ENCODE measurements around the gene CAPN11. TPM values are rescaled to one million over a fixed set of nuclear protein-coding genes. Genes with fewer than 3 reads are reported as not detected.

CAPN11 gene
- total RNA-seq, 4 donors from 2014 or later: 0.19 to 0.45 (median 0.27) TPM; not detected in 1

GRCh38 chr6:44111434-44112417, 46.9 kb upstream of the CAPN11 start:
- H3K27me3 ChIP-seq: no peaks in the 10 kb centered on the region
- TF ChIP-seq CTCF (IDR thresholded peaks at IDR 0.05) (no peak), EP300 (IDR thresholded peaks at IDR 0.05) (no peak), POLR2AphosphoS5 (IDR thresholded peaks at IDR 0.05) (no peak), POLR2A (IDR thresholded peaks at IDR 0.05) (no peak)
- no peak overlapping the region for H3K4me3 ChIP-seq
- H3K4me1 ChIP-seq: peaks cover 0 to 6% (median 0%) of the 10 kb centered on the region in 3 donors
- no peak overlapping the region for H3K27ac ChIP-seq
- WGBS, 2 donors (ENCODE audit: low coverage in 1 of 2): 88 to 98% methylated on average over 5 to 6 of the region's 6 CpGs
- H3K9me3 ChIP-seq: no peaks in the 10 kb centered on the region
- no peak for ATAC-seq
- peaks cover 0 to 90% of the 10 kb centered on the region in 2 donors for H3K36me3 ChIP-seq

- 50% methylated on average over 3 of the region's 3 CpGs; no CpG with 5 or more reads in 1 of the 2 donors for WGBS, 2 donors (ENCODE audit: low coverage in 1 of 2)
- Histone ChIP-seq H3K27me3 (no peaks in the 10 kb centered on the region), H3K4me1 (peaks cover 0 to 14% (median 0%) of the 10 kb centered on the region in 3 donors), H3K27ac (no peak overlapping the region), H3K36me3 (peaks cover 0 to 73% of the 10 kb centered on the region in 2 donors), H3K4me3 (no peak overlapping the region), H3K9me3 (no peaks in the 10 kb centered on the region)
- no peak for TF ChIP-seq EP300 (IDR thresholded peaks at IDR 0.05)
- TF ChIP-seq POLR2A (IDR thresholded peaks at IDR 0.05): no peak
- no peak for TF ChIP-seq POLR2AphosphoS5 (IDR thresholded peaks at IDR 0.05)
- no peak for TF ChIP-seq CTCF (IDR thresholded peaks at IDR 0.05)
- no peak for ATAC-seq
Measured at GRCh38 chr6:44113414-44113813, 45.2 kb upstream of the CAPN11 start.

- Histone ChIP-seq H3K4me1 (peaks cover 0 to 32% (median 5%) of the 10 kb centered on the region in 3 donors), H3K27ac (peak overlapping the region in 1 of 4 donors; percentile 33), H3K9me3 (no peaks in the 10 kb centered on the region), H3K4me3 (no peak overlapping the region), H3K36me3 (peaks cover 0 to 49% of the 10 kb centered on the region in 2 donors), H3K27me3 (no peaks in the 10 kb centered on the region)
- ATAC-seq: no peak
- WGBS, 2 donors (ENCODE audit: low coverage in 1 of 2): 71 to 94% methylated on average over 3 of the region's 5 CpGs
- TF ChIP-seq POLR2AphosphoS5 (IDR thresholded peaks at IDR 0.05) (no peak), CTCF (IDR thresholded peaks at IDR 0.05) (no peak), POLR2A (IDR thresholded peaks at IDR 0.05) (no peak), EP300 (IDR thresholded peaks at IDR 0.05) (no peak)
Measured at GRCh38 chr6:44115866-44116265, 42.8 kb upstream of the CAPN11 start.

GRCh38 chr6:44116641-44117382, 41.8 kb upstream of the CAPN11 start:
- H3K9me3 ChIP-seq: no peaks in the 10 kb centered on the region
- peaks cover 0 to 42% (median 7%) of the 10 kb centered on the region in 3 donors for H3K4me1 ChIP-seq
- H3K4me3 ChIP-seq: no peak overlapping the region
- 20 to 48% methylated on average over 4 of the region's 4 CpGs for WGBS, 2 donors (ENCODE audit: low coverage in 1 of 2)
- TF ChIP-seq POLR2A (IDR thresholded peaks at IDR 0.05): no peak
- no peak for TF ChIP-seq CTCF (IDR thresholded peaks at IDR 0.05)
- no peak for TF ChIP-seq POLR2AphosphoS5 (IDR thresholded peaks at IDR 0.05)
- TF ChIP-seq EP300 (IDR thresholded peaks at IDR 0.05): no peak
- H3K36me3 ChIP-seq: peaks cover 0 to 40% of the 10 kb centered on the region in 2 donors
- H3K27me3 ChIP-seq: no peaks in the 10 kb centered on the region
- H3K27ac ChIP-seq: peak overlapping the region in 1 of 4 donors; percentile 33
- ATAC-seq: no peak
